Measurements from ENCODE around the gene NFKBIE. TPM values are rescaled to one million over a fixed set of nuclear protein-coding genes. Genes with fewer than 3 reads are reported as not detected.

The NFKBIE gene
- polyA plus RNA-seq, 1 donor from 2014 or later, result 16.8 TPM

DNA sequence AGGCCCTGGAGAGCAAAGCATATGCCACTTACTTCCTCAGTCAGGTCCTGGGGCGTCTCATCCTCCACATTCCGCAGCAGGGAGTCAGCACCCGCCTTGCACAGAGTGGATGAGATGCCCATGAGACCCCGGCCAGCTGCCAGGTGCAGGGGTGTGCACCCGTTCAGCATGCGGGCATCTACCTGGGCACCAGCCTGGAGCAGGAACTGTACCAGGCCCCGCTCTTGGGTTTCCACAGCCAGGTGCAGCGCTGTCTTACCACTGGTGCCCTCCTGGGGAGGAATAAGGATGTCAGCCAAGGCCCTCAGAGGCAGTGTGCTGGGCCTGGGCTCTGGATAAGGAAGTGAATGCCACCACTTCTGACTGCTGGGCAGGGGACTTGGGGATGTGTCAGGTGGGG, 5.3 kb downstream of the NFKBIE start:
- peaks cover 4% of the 10 kb centered on the region for H4K20me1 ChIP-seq (ENCODE audit: insufficient read depth)
- H2AFZ ChIP-seq (ENCODE audit: low read depth, low read length), result no peak overlapping the region
- TF ChIP-seq, protein P1, sequence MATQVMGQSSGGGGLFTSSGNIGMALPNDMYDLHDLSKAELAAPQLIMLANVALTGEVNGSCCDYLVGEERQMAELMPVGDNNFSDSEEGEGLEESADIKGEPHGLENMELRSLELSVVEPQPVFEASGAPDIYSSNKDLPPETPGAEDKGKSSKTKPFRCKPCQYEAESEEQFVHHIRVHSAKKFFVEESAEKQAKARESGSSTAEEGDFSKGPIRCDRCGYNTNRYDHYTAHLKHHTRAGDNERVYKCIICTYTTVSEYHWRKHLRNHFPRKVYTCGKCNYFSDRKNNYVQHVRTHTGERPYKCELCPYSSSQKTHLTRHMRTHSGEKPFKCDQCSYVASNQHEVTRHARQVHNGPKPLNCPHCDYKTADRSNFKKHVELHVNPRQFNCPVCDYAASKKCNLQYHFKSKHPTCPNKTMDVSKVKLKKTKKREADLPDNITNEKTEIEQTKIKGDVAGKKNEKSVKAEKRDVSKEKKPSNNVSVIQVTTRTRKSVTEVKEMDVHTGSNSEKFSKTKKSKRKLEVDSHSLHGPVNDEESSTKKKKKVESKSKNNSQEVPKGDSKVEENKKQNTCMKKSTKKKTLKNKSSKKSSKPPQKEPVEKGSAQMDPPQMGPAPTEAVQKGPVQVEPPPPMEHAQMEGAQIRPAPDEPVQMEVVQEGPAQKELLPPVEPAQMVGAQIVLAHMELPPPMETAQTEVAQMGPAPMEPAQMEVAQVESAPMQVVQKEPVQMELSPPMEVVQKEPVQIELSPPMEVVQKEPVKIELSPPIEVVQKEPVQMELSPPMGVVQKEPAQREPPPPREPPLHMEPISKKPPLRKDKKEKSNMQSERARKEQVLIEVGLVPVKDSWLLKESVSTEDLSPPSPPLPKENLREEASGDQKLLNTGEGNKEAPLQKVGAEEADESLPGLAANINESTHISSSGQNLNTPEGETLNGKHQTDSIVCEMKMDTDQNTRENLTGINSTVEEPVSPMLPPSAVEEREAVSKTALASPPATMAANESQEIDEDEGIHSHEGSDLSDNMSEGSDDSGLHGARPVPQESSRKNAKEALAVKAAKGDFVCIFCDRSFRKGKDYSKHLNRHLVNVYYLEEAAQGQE (IDR thresholded peaks at IDR 0.05; ENCODE audit: borderline replicate concordance), result no peak
- TF ChIP-seq EP300 (conservative IDR thresholded peaks at IDR 0.05; ENCODE audit: poor library complexity, severe bottlenecking) (no peak), SMC3 (conservative IDR thresholded peaks at IDR 0.05; ENCODE audit: poor library complexity) (no peak), MXI1 (conservative IDR thresholded peaks at IDR 0.05; ENCODE audit: poor library complexity, severe bottlenecking) (no peak), RAD21 (conservative IDR thresholded peaks at IDR 0.05) (no peak), EZH2 (IDR thresholded peaks at IDR 0.05; ENCODE audit: borderline replicate concordance, insufficient read depth, low read length, poor library complexity, severe bottlenecking) (no peak), TAF1 (IDR thresholded peaks at IDR 0.05; ENCODE audit: low read depth) (no peak), POLR2AphosphoS5 (IDR thresholded peaks at IDR 0.05) (no peak)
- TF ChIP-seq, protein P2, sequence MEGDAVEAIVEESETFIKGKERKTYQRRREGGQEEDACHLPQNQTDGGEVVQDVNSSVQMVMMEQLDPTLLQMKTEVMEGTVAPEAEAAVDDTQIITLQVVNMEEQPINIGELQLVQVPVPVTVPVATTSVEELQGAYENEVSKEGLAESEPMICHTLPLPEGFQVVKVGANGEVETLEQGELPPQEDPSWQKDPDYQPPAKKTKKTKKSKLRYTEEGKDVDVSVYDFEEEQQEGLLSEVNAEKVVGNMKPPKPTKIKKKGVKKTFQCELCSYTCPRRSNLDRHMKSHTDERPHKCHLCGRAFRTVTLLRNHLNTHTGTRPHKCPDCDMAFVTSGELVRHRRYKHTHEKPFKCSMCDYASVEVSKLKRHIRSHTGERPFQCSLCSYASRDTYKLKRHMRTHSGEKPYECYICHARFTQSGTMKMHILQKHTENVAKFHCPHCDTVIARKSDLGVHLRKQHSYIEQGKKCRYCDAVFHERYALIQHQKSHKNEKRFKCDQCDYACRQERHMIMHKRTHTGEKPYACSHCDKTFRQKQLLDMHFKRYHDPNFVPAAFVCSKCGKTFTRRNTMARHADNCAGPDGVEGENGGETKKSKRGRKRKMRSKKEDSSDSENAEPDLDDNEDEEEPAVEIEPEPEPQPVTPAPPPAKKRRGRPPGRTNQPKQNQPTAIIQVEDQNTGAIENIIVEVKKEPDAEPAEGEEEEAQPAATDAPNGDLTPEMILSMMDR (IDR thresholded peaks at IDR 0.05; ENCODE audit: poor library complexity, severe bottlenecking), result no peak
- H3K9me2 ChIP-seq (ENCODE audit: insufficient read depth, low read length), result no peaks in the 10 kb centered on the region
- no peaks in the 10 kb centered on the region for H3K9me3 ChIP-seq (ENCODE audit: low read length)
- peaks cover 33% of the 10 kb centered on the region for H3K79me2 ChIP-seq (replicated peaks; ENCODE audit: insufficient read depth, low read length)
- no peak overlapping the region for H3K4me2 ChIP-seq (ENCODE audit: low read length)
- H3F3A ChIP-seq (ENCODE audit: insufficient read depth, low read length, poor library complexity, severe bottlenecking), result no peaks in the 10 kb centered on the region
- no peak overlapping the region for H3K27ac ChIP-seq (ENCODE audit: low read length)
- no peaks in the 10 kb centered on the region for H3K27me3 ChIP-seq (ENCODE audit: insufficient read depth, low read depth, low read length)
- H3K9ac ChIP-seq (ENCODE audit: low read length), result no peak overlapping the region
- no peaks in the 10 kb centered on the region for H3K36me3 ChIP-seq (ENCODE audit: insufficient read depth, low read length)
- H3K4me3 ChIP-seq (ENCODE audit: low read length), result no peak overlapping the region

DNA sequence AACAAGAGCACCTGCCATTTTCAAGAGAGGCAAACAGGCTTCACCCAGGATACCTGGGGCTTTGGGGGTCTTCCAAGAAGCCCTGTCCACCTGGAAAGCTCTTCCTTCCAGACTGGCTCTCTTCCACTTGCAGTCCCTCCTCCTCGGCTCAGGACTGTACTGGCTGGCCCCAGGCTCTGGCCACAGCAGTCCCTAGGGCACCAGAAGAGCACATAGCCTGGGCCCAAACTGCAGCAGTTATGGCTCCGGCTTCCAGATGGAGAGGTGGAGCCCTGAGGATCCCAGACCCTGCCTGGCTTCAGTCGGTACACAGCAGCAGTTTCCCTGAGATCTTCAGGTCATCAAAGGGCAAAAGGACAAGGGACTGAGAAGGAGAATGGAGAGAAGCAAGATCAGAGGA, 6.4 kb downstream of the NFKBIE start:
- H3K9me3 ChIP-seq (ENCODE audit: low read length), result no peaks in the 10 kb centered on the region
- H3K79me2 ChIP-seq (replicated peaks; ENCODE audit: insufficient read depth, low read length), result peaks cover 30% of the 10 kb centered on the region
- H3K4me2 ChIP-seq (ENCODE audit: low read length), result no peak overlapping the region
- TF ChIP-seq RAD21 (conservative IDR thresholded peaks at IDR 0.05), result no peak
- no peak for TF ChIP-seq POLR2AphosphoS5 (IDR thresholded peaks at IDR 0.05)
- no peak for TF ChIP-seq MXI1 (conservative IDR thresholded peaks at IDR 0.05; ENCODE audit: poor library complexity, severe bottlenecking)
- no peak for TF ChIP-seq TAF1 (IDR thresholded peaks at IDR 0.05; ENCODE audit: low read depth)
- TF ChIP-seq SMC3 (conservative IDR thresholded peaks at IDR 0.05; ENCODE audit: poor library complexity), result no peak
- no peak for TF ChIP-seq EZH2 (IDR thresholded peaks at IDR 0.05; ENCODE audit: borderline replicate concordance, insufficient read depth, low read length, poor library complexity, severe bottlenecking)
- TF ChIP-seq, protein P1 (IDR thresholded peaks at IDR 0.05; ENCODE audit: borderline replicate concordance), result no peak
- no peak for TF ChIP-seq EP300 (conservative IDR thresholded peaks at IDR 0.05; ENCODE audit: poor library complexity, severe bottlenecking)
- no peak overlapping the region for H3K27ac ChIP-seq (ENCODE audit: low read length)
- no peaks in the 10 kb centered on the region for H3K9me2 ChIP-seq (ENCODE audit: insufficient read depth, low read length)
- no peak overlapping the region for H3K9ac ChIP-seq (ENCODE audit: low read length)
- no peaks in the 10 kb centered on the region for H3K27me3 ChIP-seq (ENCODE audit: insufficient read depth, low read depth, low read length)
- H2AFZ ChIP-seq (ENCODE audit: low read depth, low read length), result no peak overlapping the region
- no peaks in the 10 kb centered on the region for H4K20me1 ChIP-seq (ENCODE audit: insufficient read depth)
- no peaks in the 10 kb centered on the region for H3F3A ChIP-seq (ENCODE audit: insufficient read depth, low read length, poor library complexity, severe bottlenecking)
- no peaks in the 10 kb centered on the region for H3K36me3 ChIP-seq (ENCODE audit: insufficient read depth, low read length)
- H3K4me3 ChIP-seq (ENCODE audit: low read length), result no peak overlapping the region
